Endothelial cell of umbilical vein (primary cell): Measurements from ENCODE around the gene CSNK1A1.

Source experiments
- CTCF ChIP-seq, 2 donors: IDR thresholded peaks; 1 replicate in 1 of 2; 2 replicates in 1 of 2; pipeline ENCODE4 v1.5.1; 2011; ENCODE audit warnings: low read length in 2 of 2, mild to moderate bottlenecking in 2 of 2, moderate library complexity in 2 of 2, control low read depth in 1 of 2, inconsistent platforms in 1 of 2, low read depth in 1 of 2; ENCODE audit not compliant: insufficient read depth in 1 of 2; ENCODE audit errors: extremely low read depth in 1 of 2
- EZH2 ChIP-seq: IDR thresholded peaks from 2 replicates; pipeline ENCODE4 v1.6.1; 2012; ENCODE audit warnings: borderline replicate concordance, low read depth, mild to moderate bottlenecking, moderate library complexity, low read length, inconsistent platforms; ENCODE audit not compliant: severe bottlenecking
- FOS ChIP-seq: IDR thresholded peaks from 2 replicates; pipeline ENCODE4 v1.6.1; 2011; ENCODE audit warnings: mild to moderate bottlenecking, low read length, moderate library complexity, borderline replicate concordance; ENCODE audit not compliant: insufficient read depth
- GATA2 ChIP-seq: IDR thresholded peaks from 2 replicates; pipeline ENCODE4 v1.7.0; 2011; ENCODE audit warnings: low read depth, mild to moderate bottlenecking, moderate library complexity, mixed read lengths, low read length; ENCODE audit not compliant: insufficient read length, insufficient read depth
- JUN ChIP-seq: IDR thresholded peaks from 2 replicates; pipeline ENCODE4 v1.6.1; 2011; ENCODE audit warnings: borderline replicate concordance, low read depth; ENCODE audit not compliant: insufficient read length, insufficient read depth
- MAX ChIP-seq: IDR thresholded peaks from 2 replicates; pipeline ENCODE4 v1.6.1; 2011; ENCODE audit not compliant: insufficient read depth, insufficient read length
- POLR2A ChIP-seq: IDR thresholded peaks from 2 replicates; pipeline ENCODE4 v1.6.1; 2012; ENCODE audit warnings: low read depth, mild to moderate bottlenecking, control low read depth, low read length

- TF ChIP-seq CTCF (IDR thresholded peaks at IDR 0.05; ENCODE audit: extremely low read depth in 1 of 2, insufficient read depth in 1 of 2, low read depth in 1 of 2, low read length in 2 of 2) (no peak), POLR2A (no peak), MAX (no peak), EZH2 (no peak), JUN (no peak), FOS (no peak), GATA2 (no peak)
Measured at GRCh38 chr5:149544028-149544420, 7.2 kb downstream of the CSNK1A1 start.
